ENCODE results near the gene USP25.

DNA sequence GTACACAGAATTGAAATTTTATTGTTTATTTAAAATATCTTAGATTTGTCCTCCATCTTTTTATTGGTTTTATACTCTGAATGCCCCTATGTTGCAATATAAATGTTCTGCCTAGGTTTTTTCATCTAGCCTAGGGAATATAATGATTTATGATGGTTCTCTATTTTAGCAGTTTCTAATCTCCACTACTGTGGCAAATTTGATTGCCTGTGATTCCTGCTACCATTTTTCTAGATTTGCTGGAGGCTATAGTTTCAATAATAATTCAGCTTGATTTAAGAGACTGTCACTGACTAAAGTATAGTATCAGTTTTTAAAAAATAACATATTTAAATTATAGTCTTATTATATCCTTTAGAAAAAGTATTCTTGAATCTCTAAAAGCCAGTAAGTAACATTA lies 90.5 kb downstream of the USP25 start:
- TF ChIP-seq, protein P1, sequence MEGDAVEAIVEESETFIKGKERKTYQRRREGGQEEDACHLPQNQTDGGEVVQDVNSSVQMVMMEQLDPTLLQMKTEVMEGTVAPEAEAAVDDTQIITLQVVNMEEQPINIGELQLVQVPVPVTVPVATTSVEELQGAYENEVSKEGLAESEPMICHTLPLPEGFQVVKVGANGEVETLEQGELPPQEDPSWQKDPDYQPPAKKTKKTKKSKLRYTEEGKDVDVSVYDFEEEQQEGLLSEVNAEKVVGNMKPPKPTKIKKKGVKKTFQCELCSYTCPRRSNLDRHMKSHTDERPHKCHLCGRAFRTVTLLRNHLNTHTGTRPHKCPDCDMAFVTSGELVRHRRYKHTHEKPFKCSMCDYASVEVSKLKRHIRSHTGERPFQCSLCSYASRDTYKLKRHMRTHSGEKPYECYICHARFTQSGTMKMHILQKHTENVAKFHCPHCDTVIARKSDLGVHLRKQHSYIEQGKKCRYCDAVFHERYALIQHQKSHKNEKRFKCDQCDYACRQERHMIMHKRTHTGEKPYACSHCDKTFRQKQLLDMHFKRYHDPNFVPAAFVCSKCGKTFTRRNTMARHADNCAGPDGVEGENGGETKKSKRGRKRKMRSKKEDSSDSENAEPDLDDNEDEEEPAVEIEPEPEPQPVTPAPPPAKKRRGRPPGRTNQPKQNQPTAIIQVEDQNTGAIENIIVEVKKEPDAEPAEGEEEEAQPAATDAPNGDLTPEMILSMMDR (IDR thresholded peaks at IDR 0.05; ENCODE audit: low read depth, low read length, poor library complexity, severe bottlenecking), result no peak
- no peak for TF ChIP-seq EZH2phosphoT487 (IDR thresholded peaks at IDR 0.05; ENCODE audit: borderline replicate concordance, low read length)

Measured in DOHH2 (cell line).